Activated effector memory CD4-positive, alpha-beta T cell treated with Interleukin-2 at 50 U/mL for 16 hours (primary cell): Measurements from ENCODE around the gene GRIN2B.

ENCODE experiments used
- DNase-seq: peaks from one replicate; pipeline ENCODE4 v3.0.0-alpha.2; 2020

Gene GRIN2B

DNA sequence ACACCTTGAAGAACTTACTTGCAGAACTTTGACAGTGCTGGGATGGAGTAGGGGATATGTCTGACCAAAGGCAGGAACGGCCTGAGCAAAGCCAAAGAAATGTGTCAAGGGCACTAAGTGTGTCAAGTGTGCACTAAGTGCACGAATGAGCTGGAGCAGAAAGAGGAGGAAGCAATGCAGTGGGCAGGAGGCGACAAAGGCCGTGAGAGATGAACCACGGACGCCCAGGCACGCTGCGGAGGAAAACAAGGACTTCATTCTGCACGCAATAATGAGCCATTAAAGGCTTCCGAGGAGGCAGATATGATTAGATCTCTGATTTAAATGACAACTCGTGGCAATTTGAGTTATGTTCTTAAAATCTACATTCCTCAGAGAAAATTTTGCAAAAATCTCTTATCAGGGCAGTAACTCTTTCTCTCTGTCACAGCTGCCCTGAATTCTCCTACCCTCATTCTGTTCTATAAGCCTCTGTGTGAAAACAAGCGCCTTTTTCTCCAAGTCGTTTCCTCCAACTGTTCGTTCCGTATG is 25.3 kb downstream of the GRIN2B start:
- no peak for DNase-seq

DNA sequence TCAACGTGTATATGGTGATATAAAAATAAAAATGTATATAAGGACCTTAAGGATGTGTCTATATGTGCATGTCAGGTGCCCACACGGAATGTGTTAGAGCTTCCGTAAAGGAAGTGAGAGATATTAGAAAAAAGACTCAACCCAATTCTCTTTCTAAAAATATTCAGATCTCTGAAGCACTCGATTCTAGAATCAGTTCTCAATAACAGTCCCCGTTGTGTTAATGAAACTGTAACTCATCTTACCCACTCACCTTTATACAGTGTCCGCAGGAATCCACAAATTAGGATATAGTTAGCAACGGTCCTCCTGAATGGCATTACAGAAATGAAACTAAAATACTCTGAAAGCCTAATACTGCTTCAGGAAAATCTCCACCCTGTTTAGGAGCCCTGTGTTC is 29.3 kb downstream of the GRIN2B start:
- DNase-seq: no peak

DNA sequence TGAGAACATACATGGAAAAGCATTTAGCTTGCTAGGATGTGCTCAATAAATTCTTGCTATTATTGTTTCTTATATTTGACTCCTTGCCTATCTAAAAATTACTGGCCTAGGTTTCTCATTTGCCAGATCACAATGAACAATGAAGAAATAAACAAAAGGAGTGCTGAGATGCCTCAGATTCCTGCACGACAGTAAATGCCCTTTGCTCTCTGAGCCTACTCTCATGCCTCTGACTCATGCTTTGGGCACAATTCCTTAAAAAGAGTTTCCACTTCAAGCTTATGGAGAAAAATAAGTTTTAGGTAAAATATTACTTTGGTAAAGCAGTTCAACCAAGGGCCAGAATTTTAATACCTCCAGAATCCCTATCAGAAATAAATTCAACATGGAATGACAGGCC is 30.9 kb downstream of the GRIN2B start:
- no peak for DNase-seq

DNA sequence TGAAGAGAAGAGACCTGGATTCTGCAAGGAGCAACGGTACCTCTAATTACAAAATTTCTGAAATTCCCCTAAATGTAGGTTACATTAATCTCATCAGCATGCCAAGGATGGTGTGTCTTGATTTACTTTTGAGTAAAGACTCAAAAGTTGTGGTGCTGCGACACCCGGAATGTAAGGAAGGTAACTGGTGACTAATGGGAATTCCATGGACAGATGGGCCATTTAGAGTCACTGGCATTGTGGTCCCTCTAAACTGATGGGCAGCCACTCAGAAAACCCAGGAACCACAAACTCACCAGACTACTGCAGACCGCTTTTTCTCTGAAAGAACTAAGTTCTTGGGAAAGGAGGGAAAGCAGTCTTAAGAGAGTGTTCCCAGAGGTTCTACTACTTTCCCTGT is 32.8 kb downstream of the GRIN2B start:
- DNase-seq: no peak

DNA sequence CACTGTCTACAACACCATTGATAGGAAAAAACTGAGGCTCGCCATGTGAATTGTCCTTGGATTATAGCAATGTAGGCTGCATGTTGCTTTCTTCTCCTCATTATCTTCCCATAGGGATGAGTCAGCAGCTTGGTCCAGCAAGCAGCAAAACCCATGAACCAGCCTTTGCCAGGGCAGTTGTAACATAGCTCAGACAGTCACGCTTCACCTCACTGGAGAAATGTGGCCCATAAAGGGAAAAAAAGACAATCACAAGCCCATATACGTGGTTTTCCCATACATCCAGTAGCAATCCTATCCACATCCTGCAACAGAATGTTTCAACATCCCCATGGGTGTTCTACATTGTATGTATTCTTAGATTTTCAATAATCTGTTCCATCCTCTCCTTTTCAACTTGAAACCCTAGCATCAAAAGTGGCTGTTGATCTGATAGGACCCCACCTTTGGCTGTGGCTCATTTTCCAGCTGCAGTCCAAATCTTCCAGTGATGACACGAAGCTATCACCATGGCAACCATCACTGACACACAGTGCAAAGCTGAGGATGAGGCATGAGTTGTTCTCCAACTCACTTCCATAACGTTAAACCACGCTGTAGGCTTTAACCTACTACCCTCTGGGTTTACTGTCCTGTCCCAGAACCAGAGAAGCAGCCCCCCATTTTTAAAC is 34.0 kb downstream of the GRIN2B start:
- DNase-seq: no peak

DNA sequence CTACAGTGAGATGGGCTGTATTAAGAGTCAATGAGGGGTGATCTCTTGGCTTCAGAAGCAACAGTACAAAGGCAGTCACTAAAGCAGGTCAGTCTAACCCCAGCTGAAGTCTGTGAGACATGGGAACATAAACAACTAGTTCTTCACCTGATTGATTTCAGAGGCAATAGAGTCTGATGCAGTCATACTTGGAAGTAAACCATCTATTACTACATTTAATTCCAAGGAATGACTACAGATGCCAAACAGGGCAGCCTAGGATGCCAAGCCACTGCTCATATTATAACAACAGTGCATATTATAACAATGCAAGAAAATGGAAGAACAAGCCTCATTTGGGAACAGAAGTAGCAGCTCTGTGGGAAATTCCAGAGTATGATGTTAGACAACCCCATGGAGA is 35.8 kb downstream of the GRIN2B start:
- DNase-seq: no peak

DNA sequence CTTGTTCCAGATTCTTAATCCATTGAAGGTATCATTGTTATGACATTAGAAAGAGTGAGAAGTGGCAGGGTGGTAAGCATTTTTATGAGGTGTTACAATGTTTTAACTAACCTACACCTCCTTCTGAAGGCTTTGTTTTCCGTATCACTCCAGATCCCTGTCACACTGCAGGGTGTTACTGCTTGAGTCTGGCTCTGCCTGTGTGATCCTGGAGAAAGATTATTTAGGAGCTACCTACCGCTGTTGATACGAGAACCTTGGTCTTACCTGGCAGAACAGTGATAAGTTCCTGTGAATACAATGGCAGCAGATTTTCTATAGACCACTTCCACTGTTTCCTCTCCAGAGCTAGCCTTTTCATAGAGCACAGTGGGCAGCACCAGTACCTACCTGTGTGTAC is 36.2 kb downstream of the GRIN2B start:
- DNase-seq: no peak

DNA sequence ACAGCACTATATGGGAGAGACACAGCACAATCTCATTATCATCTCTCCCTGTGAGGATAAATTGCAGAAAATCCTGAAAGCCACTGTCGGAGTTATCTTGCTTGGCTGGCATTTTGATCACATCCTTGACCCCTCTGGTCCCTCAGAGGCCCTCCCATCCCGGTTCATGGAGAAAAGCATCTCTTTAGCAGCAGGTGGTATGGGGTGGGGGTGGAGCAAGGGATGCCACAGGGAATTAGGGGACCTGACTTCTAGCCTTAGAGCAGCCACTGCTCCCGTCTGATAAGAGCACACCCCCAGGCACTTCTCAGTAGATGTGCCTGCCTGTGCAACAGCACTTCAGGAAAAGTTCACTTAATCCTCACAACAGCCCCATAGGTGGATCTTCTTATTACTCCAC is 38.6 kb downstream of the GRIN2B start:
- no peak for DNase-seq

DNA sequence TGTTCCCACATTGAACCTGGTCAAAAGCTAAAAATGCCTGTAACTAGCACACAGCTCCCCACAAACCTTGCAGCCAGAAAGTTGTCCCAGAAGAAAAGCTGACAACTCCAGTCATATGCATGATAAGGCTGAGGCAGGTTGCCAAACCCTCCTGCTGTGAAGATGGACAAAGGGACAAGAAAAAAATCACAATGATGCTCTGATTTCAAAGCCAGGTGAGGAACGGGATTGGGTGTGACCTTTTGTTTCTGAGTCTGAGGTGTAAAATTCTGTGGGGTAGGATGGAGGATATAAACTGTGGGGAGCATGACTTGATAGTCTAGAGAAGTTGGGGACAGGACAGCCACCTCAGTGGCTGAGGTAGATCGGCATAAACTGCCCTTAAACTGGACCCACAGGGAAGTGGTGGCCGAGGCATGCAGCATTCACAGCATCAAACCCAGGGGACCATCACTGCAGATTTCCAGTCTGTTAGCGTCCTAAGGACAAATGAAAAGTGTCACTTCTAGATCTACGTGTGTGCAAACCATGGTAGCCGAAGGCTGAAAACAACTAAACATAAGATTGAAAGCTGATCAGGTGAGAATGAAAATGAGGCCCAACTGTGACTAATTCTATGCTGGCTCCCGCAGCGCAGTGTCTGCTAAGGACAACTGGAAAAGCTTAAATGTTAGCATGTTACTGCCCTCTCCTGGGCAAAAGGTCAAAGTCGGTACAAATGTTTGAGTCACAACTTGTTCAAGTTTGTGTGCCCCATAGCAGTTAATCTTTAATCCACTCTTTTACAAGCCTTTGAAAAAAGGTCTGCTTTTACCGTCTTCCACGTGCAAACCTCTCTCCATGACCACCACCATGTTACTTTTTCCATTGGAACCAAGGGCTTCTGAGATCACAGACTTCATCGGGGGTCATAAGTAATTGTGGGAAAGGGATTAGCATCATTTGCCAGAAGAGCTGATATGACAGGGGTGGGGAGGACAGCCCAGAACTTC is 39.8 kb downstream of the GRIN2B start:
- DNase-seq: no peak

DNA sequence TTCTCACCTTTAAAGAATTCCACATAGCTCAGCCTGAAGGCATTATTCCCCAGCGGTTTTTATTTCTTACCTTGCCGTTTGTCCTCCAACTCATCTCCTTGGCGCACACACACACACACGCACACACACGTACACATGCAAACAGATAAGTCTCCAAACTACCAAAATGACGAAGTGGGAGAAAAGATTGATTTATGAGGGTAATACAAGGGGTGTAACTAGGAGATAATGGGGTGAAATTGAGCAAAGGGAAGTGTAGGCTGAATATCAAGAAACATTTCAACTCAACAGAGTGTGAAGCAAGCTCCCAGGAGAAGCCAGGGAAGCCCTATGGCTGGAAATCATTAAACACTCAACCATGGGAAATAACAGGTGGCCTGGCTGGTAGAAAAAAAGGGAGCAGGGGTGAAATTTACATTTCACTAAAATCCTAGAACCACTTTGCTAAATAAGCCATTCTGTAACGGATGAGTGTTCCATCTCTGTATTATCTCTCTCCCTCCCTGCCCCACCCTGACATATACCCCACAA is 41.0 kb downstream of the GRIN2B start:
- DNase-seq: no peak

DNA sequence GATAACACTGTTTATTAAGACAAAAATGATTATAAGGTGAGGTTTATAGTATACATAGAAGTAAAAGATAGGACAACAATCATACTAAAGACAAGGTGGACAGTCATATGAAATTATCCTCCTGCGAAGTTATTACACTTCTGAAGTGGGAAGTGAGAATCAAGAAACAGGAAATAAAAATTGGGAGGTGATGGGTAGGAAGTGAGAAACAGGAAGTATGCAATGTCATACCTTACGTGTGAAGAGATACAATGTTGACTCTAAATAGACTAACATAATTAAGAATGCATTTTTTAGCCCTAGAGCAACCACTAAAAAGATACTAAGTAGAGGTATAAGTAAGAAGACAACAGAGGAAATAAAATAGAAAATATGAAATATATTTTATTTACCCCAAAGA is 43.7 kb downstream of the GRIN2B start:
- no peak for DNase-seq

DNA sequence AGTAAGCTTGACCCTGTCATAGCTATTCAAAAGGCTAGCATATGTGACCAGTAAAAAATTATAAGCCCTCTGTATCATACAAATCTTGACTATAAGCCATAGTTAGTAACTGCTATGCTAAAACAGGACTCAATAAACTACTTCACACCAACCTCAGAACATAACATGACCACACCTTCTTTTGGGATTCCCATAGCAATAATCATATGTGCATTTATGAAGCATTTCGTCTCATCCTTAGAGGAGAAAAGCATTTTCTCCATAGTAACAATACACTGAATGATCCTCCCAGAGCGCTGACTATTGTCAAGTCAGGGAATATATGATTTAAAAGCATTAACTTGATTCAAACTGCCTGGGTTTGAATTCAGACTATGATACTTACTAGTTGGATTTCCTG is 46.2 kb downstream of the GRIN2B start:
- DNase-seq: no peak
